ENCODE results near the gene GNPTG. TPM values are rescaled to one million over a fixed set of nuclear protein-coding genes. Genes with fewer than 3 reads are reported as not detected.

GNPTG gene
- total RNA-seq, 1 donor from 2014 or later: 11.8 TPM

GRCh38 chr16:1351215-1351581 lies 533 bp upstream of the GNPTG start:
- H3K36me3 Mint-ChIP-seq: peaks cover 5% of the 10 kb centered on the region
- DNase-seq (ENCODE audit: low spot score): no peak
- H3K9ac ChIP-seq: peak overlapping the region; percentile 94
- H3K36me3 ChIP-seq: no peaks in the 10 kb centered on the region
- peaks cover 19% of the 10 kb centered on the region for H3K27me3 Mint-ChIP-seq (ENCODE audit: insufficient read depth, low read depth)
- H3K4me1 Mint-ChIP-seq: peaks cover 21% of the 10 kb centered on the region
- H3F3A ChIP-seq (ENCODE audit: low read depth): no peaks in the 10 kb centered on the region
- no peaks in the 10 kb centered on the region for H3K4me1 ChIP-seq
- H4K20me1 ChIP-seq (ENCODE audit: low read depth): peaks cover 11% of the 10 kb centered on the region
- no peak overlapping the region for H3K27ac ChIP-seq
- peak overlapping the region; percentile 87 for H3K4me3 Mint-ChIP-seq
- peak overlapping the region; percentile 82 for H2AFZ ChIP-seq (replicated peaks)
- no peak for TF ChIP-seq EZH2phosphoT487 (IDR thresholded peaks at IDR 0.05)
- H3K4me3 ChIP-seq: peak overlapping the region; percentile 99
- H3K27me3 ChIP-seq: no peaks in the 10 kb centered on the region
- H3K79me2 ChIP-seq (ENCODE audit: low read depth): peaks cover 49% of the 10 kb centered on the region
- H3K4me2 ChIP-seq: peak overlapping the region; percentile 89
- H3K9me3 ChIP-seq (ENCODE audit: low read depth): no peaks in the 10 kb centered on the region
- H3K9me3 Mint-ChIP-seq: peaks cover 6% of the 10 kb centered on the region
- no peak overlapping the region for H3K27ac Mint-ChIP-seq

- Histone ChIP-seq H3K27ac (no peak overlapping the region), H3K9me3 (ENCODE audit: low read depth) (no peaks in the 10 kb centered on the region), H3K4me1 (no peaks in the 10 kb centered on the region), H3K4me2 (no peak overlapping the region), H3K27me3 (no peaks in the 10 kb centered on the region), H4K20me1 (ENCODE audit: low read depth) (peaks cover 25% of the 10 kb centered on the region), H3K79me2 (ENCODE audit: low read depth) (peaks cover 50% of the 10 kb centered on the region), H3K9ac (no peak overlapping the region), H3F3A (ENCODE audit: low read depth) (no peaks in the 10 kb centered on the region), H3K4me3 (no peak overlapping the region), H2AFZ (replicated peaks) (no peak overlapping the region), H3K36me3 (no peaks in the 10 kb centered on the region)
- Mint-ChIP-seq H3K27me3 (ENCODE audit: insufficient read depth, low read depth) (peaks cover 14% of the 10 kb centered on the region), H3K4me1 (peaks cover 21% of the 10 kb centered on the region), H3K9me3 (peaks cover 6% of the 10 kb centered on the region), H3K4me3 (peak overlapping the region; percentile 67), H3K36me3 (peaks cover 5% of the 10 kb centered on the region), H3K27ac (peak overlapping the region; percentile 78)
- TF ChIP-seq EZH2phosphoT487 (IDR thresholded peaks at IDR 0.05): no peak
- no peak for TF ChIP-seq EZH2 (IDR thresholded peaks at IDR 0.05)
- TF ChIP-seq CTCF (IDR thresholded peaks at IDR 0.05): no peak
- no peak for DNase-seq (ENCODE audit: low spot score)
These were observed 3.2 kb downstream of the GNPTG start for GRCh38 chr16:1354815-1355540.

- peaks cover 24% of the 10 kb centered on the region for H4K20me1 ChIP-seq (ENCODE audit: low read depth)
- peaks cover 47% of the 10 kb centered on the region for H3K79me2 ChIP-seq (ENCODE audit: low read depth)
- no peaks in the 10 kb centered on the region for H3F3A ChIP-seq (ENCODE audit: low read depth)
- H3K9me3 Mint-ChIP-seq: peaks cover 6% of the 10 kb centered on the region
- H3K27ac ChIP-seq: no peak overlapping the region
- TF ChIP-seq EZH2phosphoT487 (IDR thresholded peaks at IDR 0.05): no peak
- no peak for TF ChIP-seq CTCF (IDR thresholded peaks at IDR 0.05)
- TF ChIP-seq EZH2 (IDR thresholded peaks at IDR 0.05): no peak
- H3K4me1 Mint-ChIP-seq: peaks cover 15% of the 10 kb centered on the region
- H3K4me3 Mint-ChIP-seq: no peak overlapping the region
- H3K4me2 ChIP-seq: no peak overlapping the region
- H3K36me3 ChIP-seq: no peaks in the 10 kb centered on the region
- no peak overlapping the region for H3K9ac ChIP-seq
- DNase-seq (ENCODE audit: low spot score): no peak
- H3K36me3 Mint-ChIP-seq: peaks cover 5% of the 10 kb centered on the region
- no peaks in the 10 kb centered on the region for H3K9me3 ChIP-seq (ENCODE audit: low read depth)
- no peaks in the 10 kb centered on the region for H3K27me3 ChIP-seq
- H3K4me3 ChIP-seq: no peak overlapping the region
- no peaks in the 10 kb centered on the region for H3K4me1 ChIP-seq
- peaks cover 9% of the 10 kb centered on the region for H3K27me3 Mint-ChIP-seq (ENCODE audit: insufficient read depth, low read depth)
- no peak overlapping the region for H2AFZ ChIP-seq (replicated peaks)
- peak overlapping the region; percentile 78 for H3K27ac Mint-ChIP-seq
These were observed 3.9 kb downstream of the GNPTG start for GRCh38 chr16:1355591-1355990.
